K562 (cell line): Measurements from ENCODE around the gene CDH6. TPM values are rescaled to one million over a fixed set of nuclear protein-coding genes. Genes with fewer than 3 reads are reported as not detected.

Source experiments
- ATAC-seq: fragments of 200-7000 bp; cut with Tn5 transposase; 3 replicates; pipeline ENCODE4 v1.9.1; 2020; ENCODE audit warnings: moderate library complexity
- BruUV-seq: library from RNA; stranded (reverse); fragments of 400-500 nt; replicated peaks from 2 replicates; lab custom pipeline; 2021; lab: Mats Ljungman, UMichigan
- CTCF ChIA-PET: fragments of 300-600 bp; formaldehyde crosslinking; extraction: SDS; loops from one replicate; lab custom pipeline; 2021; ENCODE audit warnings: low intra/inter-chr PET ratio; lab: Yijun Ruan, JAX
- POLR2A ChIA-PET: fragments of 300-600, 350-650 bp; sonication (Branson Sonifier 250); formaldehyde crosslinking; extraction: SDS; loops from one replicate; lab custom pipeline; 2021; ENCODE audit warnings: antibody characterized with exemption, inconsistent platforms; lab: Yijun Ruan, JAX
- DNase-seq, 4 experiments: peaks; one replicate each; pipeline versions ENCODE4 v3.0.0 to v3.0.0-alpha.2; 2011 to 2018; ENCODE audit warnings: low spot score in 3 of 4, mixed read lengths in 3 of 4; ENCODE audit errors: extremely low read depth in 1 of 4
- FAIRE-seq: peaks from 2 replicates; lab custom pipeline; 2011; peaks lifted over from hg19 to GRCh38; lab: Jason Lieb, UNC
- H2AFZ ChIP-seq: 2 replicates; pipeline ENCODE4 v1.6.0; 2011; ENCODE audit warnings: low read depth, low read length, control low read depth, inconsistent platforms
- H3K27ac ChIP-seq: fragments of 200-600 bp; 3 replicates; pipeline ENCODE4 v1.8.0; 2011; ENCODE audit warnings: low read depth, mild to moderate bottlenecking, control low read depth, inconsistent platforms, low read length, moderate library complexity, mixed read lengths; ENCODE audit errors: extremely low read depth
- H3K27me3 ChIP-seq, 2 experiments: fragments of 300-600 bp in 1 of 2; 2 replicates in 1 of 2; 3 replicates in 1 of 2; pipeline versions ENCODE4 v1.6.0 to v1.8.0; 2011; ENCODE audit warnings: inconsistent platforms in 2 of 2, low read length in 2 of 2, mild to moderate bottlenecking in 1 of 2, mixed read lengths in 1 of 2, moderate library complexity in 1 of 2; ENCODE audit not compliant: control insufficient read depth in 2 of 2, insufficient read depth in 2 of 2
- H3K36me3 ChIP-seq: fragments of 300-600 bp; 3 replicates; pipeline ENCODE4 v1.8.0; 2011; ENCODE audit warnings: mild to moderate bottlenecking, low read length, inconsistent platforms; ENCODE audit not compliant: control insufficient read depth, insufficient read depth
- H3K4me1 ChIP-seq, 2 experiments: fragments of 200-600 bp in 1 of 2; replicated peaks in 1 of 2; 2 replicates in 1 of 2; 3 replicates in 1 of 2; pipeline versions ENCODE4 v1.5.1 to v1.8.0; 2011; ENCODE audit warnings: inconsistent platforms in 2 of 2, low read length in 2 of 2, mild to moderate bottlenecking in 1 of 2, mixed read lengths in 1 of 2, moderate library complexity in 1 of 2; ENCODE audit not compliant: control insufficient read depth in 2 of 2, insufficient read depth in 2 of 2
- H3K4me2 ChIP-seq: 2 replicates; pipeline ENCODE4 v1.6.1; 2011; ENCODE audit warnings: low read length, control low read depth, inconsistent platforms, mixed read lengths; ENCODE audit not compliant: insufficient read depth
- H3K4me3 ChIP-seq: fragments of 200-600 bp; sonication (generic), shearing (Covaris generic); 2 replicates; pipeline ENCODE4 v1.5.1; 2016; ENCODE audit warnings: control low read depth, inconsistent platforms
- H3K79me2 ChIP-seq: fragments of 200-600 bp; 3 replicates; pipeline ENCODE4 v1.8.0; 2011; ENCODE audit warnings: low read length, inconsistent platforms; ENCODE audit not compliant: control insufficient read depth, insufficient read depth
- H3K9ac ChIP-seq, 2 experiments: 2 replicates each; pipeline versions ENCODE4 v1.6.0 to v1.6.1; 2011; ENCODE audit warnings: low read depth in 2 of 2, low read length in 2 of 2, control low read depth in 1 of 2, inconsistent platforms in 1 of 2, mild to moderate bottlenecking in 1 of 2, mixed read lengths in 1 of 2; ENCODE audit not compliant: insufficient read depth in 1 of 2
- H3K9me1 ChIP-seq: one replicate; pipeline ENCODE4 v1.6.0; 2011; ENCODE audit warnings: inconsistent platforms, mild to moderate bottlenecking, low read length, moderate library complexity; ENCODE audit not compliant: control insufficient read depth, insufficient read depth
- H3K9me3 ChIP-seq: replicated peaks from 2 replicates; pipeline ENCODE4 v1.5.1; 2011; ENCODE audit warnings: low read depth, low read length, inconsistent platforms; ENCODE audit not compliant: control insufficient read depth, insufficient read depth
- H4K20me1 ChIP-seq: replicated peaks from 2 replicates; pipeline ENCODE4 v1.6.1; 2011; ENCODE audit warnings: low read length, inconsistent platforms, mixed read lengths; ENCODE audit not compliant: control insufficient read depth, insufficient read depth
- E2F1 ChIP-seq: sonication (generic); formaldehyde crosslinking; IDR thresholded peaks from 2 replicates; pipeline ENCODE4 v1.8.1; 2023; ENCODE audit warnings: mild to moderate bottlenecking, missing genetic modification reagents, moderate library complexity
- GABPB2 ChIP-seq: fragments of 250-450 bp; sonication (Bioruptor Pico); conservative IDR thresholded peaks from 2 replicates; pipeline ENCODE4 v1.5.1; 2021; ENCODE audit warnings: mild to moderate bottlenecking
- HLTF ChIP-seq: fragments of 450-650 bp; IDR thresholded peaks from 2 replicates; pipeline ENCODE4 v1.6.1; 2016
- MBD2 ChIP-seq: sonication (generic); IDR thresholded peaks from 2 replicates; pipeline ENCODE4 v1.6.1; 2016; ENCODE audit warnings: low read depth, borderline replicate concordance
- SNIP1 ChIP-seq: fragments of 450-650 bp; IDR thresholded peaks from 2 replicates; pipeline ENCODE4 v1.7.1; 2017; ENCODE audit warnings: low read depth, mild to moderate bottlenecking
- ZKSCAN3 ChIP-seq: fragments of 250-450 bp; sonication (Bioruptor Pico); IDR thresholded peaks from 2 replicates; pipeline ENCODE4 v1.4.0; 2020
- WGBS: fragments of 100-300 bp; shearing (Covaris generic); methylation state at CpG from one replicate; pipeline ENCODE4 v1.1.6; 2016; ENCODE audit warnings: low coverage, mixed read lengths; ENCODE audit not compliant: insufficient coverage; ENCODE audit errors: missing lambda C conversion rate; 5-methylcytosine and 5-hydroxymethylcytosine counted together
- in situ Hi-C: fragments of 300-500 bp; cut with MboI; formaldehyde crosslinking; loops from 4 replicates; pipeline ENCODE4 v1.15.0; 2018; ENCODE audit warnings: inconsistent platforms, mixed read lengths
- intact Hi-C: fragments of 100-400 bp; cut with micrococcal nuclease; formaldehyde crosslinking; loops from 2 replicates; pipeline ENCODE4 v1.14.2; 2022
- polyA plus RNA-seq, 8 experiments: library from polyadenylated mRNA; depleted of rRNA in 4 of 8; stranded (reverse) in 5 of 8; unstranded in 3 of 8; fragments of >200 nt; fragmentation: Nextera tagmentation in 2 of 8; fragmentation: Illumina TruSeq in 1 of 8; extraction: Ambion mirVana in 2 of 8; extraction: Trizol in 1 of 8; gene quantifications; 2 replicates each; pipeline versions ENCODE4 v1.2.1 to v1.2.3, GENCODE V29; 2011 to 2014; ENCODE audit warnings: inconsistent platforms in 1 of 8, missing spikeins in 1 of 8
- total RNA-seq, 7 experiments: library from RNA; depleted of rRNA in 6 of 7; stranded (reverse); fragments of >200 nt in 6 of 7; fragmentation: Illumina TruSeq in 2 of 7; extraction: Trizol in 2 of 7; gene quantifications; 2 replicates each; pipeline versions ENCODE4 v1.2.1 to v1.2.3, GENCODE V29; 2011 to 2021; ENCODE audit warnings: low replicate concordance in 1 of 7
- TF ChIP-seq, protein P1 (sequence below): IDR thresholded peaks from 2 replicates; pipeline ENCODE4 v1.6.1; 2012; ENCODE audit warnings: low read depth, low read length, improper control_type of control experiment, borderline replicate concordance
- TF ChIP-seq, protein P2 (sequence below): fragments of 250-450 bp; sonication (Bioruptor Pico); IDR thresholded peaks from 2 replicates; pipeline ENCODE4 v1.4.0; 2020
- TF ChIP-seq, protein P3 (sequence below): fragments of 450-650 bp; IDR thresholded peaks from 2 replicates; pipeline ENCODE4 v1.6.1; 2014; ENCODE audit warnings: low read depth, mild to moderate bottlenecking, moderate library complexity, borderline replicate concordance
- TF ChIP-seq, protein P4 (sequence below): fragments of 450-650 bp; formaldehyde crosslinking; IDR thresholded peaks from 2 replicates; pipeline ENCODE4 v1.4.0; 2020; ENCODE audit warnings: mild to moderate bottlenecking, mixed read lengths

Gene CDH6
- total and polyA plus RNA-seq, 9 of the 15 experiments (the other 6 are each of a cell fraction or from before 2014, with no cell fraction given): not detected

DNA sequence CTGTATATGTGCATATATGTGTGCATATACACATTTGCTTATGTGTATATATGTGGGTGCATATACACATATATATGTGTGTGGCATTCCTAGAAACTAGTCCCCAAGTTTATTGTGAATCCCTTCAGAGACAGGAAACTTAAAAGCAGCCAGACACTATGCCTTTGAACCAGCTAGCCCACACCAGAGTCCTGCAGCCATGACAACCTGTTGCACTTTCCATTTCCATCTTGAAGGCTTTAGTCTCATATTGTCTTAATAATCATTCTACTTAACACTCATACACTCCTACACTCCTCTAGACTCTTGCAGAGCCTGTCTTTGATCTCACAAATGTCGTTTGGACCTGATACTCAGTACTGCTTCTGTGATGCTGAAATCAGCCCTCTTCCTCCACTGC is 34.8 kb upstream of the CDH6 start (continued):
- TF ChIP-seq, protein P1, sequence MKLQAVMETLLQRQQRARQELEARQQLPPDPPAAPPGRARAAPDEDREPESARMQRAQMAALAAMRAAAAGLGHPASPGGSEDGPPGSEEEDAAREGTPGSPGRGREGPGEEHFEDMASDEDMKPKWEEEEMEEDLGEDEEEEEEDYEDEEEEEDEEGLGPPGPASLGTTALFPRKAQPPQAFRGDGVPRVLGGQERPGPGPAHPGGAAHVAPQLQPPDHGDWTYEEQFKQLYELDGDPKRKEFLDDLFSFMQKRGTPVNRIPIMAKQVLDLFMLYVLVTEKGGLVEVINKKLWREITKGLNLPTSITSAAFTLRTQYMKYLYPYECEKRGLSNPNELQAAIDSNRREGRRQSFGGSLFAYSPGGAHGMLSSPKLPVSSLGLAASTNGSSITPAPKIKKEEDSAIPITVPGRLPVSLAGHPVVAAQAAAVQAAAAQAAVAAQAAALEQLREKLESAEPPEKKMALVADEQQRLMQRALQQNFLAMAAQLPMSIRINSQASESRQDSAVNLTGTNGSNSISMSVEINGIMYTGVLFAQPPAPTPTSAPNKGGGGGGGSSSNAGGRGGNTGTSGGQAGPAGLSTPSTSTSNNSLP: no peak

DNA sequence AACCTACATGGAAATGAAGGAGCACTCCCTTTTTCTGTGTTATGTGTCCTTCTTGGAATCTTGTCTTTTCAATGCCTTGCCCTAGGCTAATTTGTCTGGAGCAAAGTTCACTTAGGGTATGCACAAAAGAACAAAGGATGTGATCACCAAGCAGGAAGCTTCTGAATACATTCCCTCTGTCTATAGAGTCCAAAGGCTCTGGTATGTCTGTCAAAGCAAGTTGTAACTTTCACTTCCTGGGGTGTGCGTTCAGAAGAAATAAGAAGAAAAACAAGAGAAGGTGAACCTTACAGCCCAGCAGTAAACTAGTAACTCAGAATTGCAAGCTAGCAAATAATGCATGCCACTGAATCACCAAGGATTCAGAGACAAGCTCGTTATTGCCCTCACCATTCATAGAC is 31.7 kb upstream of the CDH6 start:
- ChIA-PET CTCF (no interaction called here), POLR2A (no interaction called here)
- in situ Hi-C loops: no loop called here
- H3K4me1 ChIP-seq: no peaks in the 10 kb centered on the region
- FAIRE-seq (no peak), DNase-seq (no peak), ATAC-seq (no peak)
- H3K4me3 ChIP-seq: no peak overlapping the region
- H3K27ac ChIP-seq: no peak overlapping the region
- no peaks in the 10 kb centered on the region for H3K36me3 ChIP-seq
- H3K27me3 ChIP-seq: no peaks in the 10 kb centered on the region
- no peaks in the 10 kb centered on the region for H3K9me1 ChIP-seq
- no TSS peak for BruUV-seq
- no peaks in the 10 kb centered on the region for H3K79me2 ChIP-seq
- H4K20me1 ChIP-seq: no peaks in the 10 kb centered on the region
- no peak overlapping the region for H2AFZ ChIP-seq
- H3K4me2 ChIP-seq: no peak overlapping the region
- WGBS: 0% methylated on average over 2 of the region's 2 CpGs
- intact Hi-C loops: no loop called here
- H3K9me3 ChIP-seq: no peaks in the 10 kb centered on the region
- no peak overlapping the region for H3K9ac ChIP-seq
- TF ChIP-seq ZKSCAN3 (CRISPR knock-in tag): no peak
- TF ChIP-seq HLTF: no peak
- TF ChIP-seq, protein P2, sequence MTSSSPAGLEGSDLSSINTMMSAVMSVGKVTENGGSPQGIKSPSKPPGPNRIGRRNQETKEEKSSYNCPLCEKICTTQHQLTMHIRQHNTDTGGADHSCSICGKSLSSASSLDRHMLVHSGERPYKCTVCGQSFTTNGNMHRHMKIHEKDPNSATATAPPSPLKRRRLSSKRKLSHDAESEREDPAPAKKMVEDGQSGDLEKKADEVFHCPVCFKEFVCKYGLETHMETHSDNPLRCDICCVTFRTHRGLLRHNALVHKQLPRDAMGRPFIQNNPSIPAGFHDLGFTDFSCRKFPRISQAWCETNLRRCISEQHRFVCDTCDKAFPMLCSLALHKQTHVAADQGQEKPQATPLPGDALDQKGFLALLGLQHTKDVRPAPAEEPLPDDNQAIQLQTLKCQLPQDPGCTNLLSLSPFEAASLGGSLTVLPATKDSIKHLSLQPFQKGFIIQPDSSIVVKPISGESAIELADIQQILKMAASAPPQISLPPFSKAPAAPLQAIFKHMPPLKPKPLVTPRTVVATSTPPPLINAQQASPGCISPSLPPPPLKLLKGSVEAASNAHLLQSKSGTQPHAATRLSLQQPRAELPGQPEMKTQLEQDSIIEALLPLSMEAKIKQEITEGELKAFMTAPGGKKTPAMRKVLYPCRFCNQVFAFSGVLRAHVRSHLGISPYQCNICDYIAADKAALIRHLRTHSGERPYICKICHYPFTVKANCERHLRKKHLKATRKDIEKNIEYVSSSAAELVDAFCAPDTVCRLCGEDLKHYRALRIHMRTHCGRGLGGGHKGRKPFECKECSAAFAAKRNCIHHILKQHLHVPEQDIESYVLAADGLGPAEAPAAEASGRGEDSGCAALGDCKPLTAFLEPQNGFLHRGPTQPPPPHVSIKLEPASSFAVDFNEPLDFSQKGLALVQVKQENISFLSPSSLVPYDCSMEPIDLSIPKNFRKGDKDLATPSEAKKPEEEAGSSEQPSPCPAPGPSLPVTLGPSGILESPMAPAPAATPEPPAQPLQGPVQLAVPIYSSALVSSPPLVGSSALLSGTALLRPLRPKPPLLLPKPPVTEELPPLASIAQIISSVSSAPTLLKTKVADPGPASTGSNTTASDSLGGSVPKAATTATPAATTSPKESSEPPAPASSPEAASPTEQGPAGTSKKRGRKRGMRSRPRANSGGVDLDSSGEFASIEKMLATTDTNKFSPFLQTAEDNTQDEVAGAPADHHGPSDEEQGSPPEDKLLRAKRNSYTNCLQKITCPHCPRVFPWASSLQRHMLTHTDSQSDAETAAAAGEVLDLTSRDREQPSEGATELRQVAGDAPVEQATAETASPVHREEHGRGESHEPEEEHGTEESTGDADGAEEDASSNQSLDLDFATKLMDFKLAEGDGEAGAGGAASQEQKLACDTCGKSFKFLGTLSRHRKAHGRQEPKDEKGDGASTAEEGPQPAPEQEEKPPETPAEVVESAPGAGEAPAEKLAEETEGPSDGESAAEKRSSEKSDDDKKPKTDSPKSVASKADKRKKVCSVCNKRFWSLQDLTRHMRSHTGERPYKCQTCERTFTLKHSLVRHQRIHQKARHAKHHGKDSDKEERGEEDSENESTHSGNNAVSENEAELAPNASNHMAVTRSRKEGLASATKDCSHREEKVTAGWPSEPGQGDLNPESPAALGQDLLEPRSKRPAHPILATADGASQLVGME (CRISPR knock-in tag): no peak
- TF ChIP-seq, protein P3, sequence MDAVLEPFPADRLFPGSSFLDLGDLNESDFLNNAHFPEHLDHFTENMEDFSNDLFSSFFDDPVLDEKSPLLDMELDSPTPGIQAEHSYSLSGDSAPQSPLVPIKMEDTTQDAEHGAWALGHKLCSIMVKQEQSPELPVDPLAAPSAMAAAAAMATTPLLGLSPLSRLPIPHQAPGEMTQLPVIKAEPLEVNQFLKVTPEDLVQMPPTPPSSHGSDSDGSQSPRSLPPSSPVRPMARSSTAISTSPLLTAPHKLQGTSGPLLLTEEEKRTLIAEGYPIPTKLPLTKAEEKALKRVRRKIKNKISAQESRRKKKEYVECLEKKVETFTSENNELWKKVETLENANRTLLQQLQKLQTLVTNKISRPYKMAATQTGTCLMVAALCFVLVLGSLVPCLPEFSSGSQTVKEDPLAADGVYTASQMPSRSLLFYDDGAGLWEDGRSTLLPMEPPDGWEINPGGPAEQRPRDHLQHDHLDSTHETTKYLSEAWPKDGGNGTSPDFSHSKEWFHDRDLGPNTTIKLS: no peak
- no peak for TF ChIP-seq SNIP1
- no peak for TF ChIP-seq E2F1
- TF ChIP-seq MBD2: no peak
- no peak for TF ChIP-seq GABPB2 (CRISPR knock-in tag)
- TF ChIP-seq, protein P4, sequence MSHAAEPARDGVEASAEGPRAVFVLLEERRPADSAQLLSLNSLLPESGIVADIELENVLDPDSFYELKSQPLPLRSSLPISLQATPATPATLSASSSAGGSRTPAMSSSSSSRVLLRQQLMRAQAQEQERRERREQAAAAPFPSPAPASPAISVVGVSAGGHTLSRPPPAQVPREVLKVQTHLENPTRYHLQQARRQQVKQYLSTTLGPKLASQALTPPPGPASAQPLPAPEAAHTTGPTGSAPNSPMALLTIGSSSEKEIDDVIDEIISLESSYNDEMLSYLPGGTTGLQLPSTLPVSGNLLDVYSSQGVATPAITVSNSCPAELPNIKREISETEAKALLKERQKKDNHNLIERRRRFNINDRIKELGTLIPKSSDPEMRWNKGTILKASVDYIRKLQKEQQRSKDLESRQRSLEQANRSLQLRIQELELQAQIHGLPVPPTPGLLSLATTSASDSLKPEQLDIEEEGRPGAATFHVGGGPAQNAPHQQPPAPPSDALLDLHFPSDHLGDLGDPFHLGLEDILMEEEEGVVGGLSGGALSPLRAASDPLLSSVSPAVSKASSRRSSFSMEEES (CRISPR knock-in tag): no peak
